SK-N-SH (cell line): ENCODE data around the gene ORC6. TPM values are rescaled to one million over a fixed set of nuclear protein-coding genes. Genes with fewer than 3 reads are reported as not detected.

ENCODE experiments used
- CTCF ChIA-PET: fragments of 300-600, 350-600 bp; formaldehyde crosslinking; extraction: SDS; loops from one replicate; lab custom pipeline; 2021; lab: Yijun Ruan, JAX
- POLR2A ChIA-PET: fragments of 350-600 bp; sonication (Branson Sonifier 250); formaldehyde crosslinking; extraction: SDS; loops from one replicate; lab custom pipeline; 2020; ENCODE audit warnings: antibody characterized with exemption, inconsistent platforms; lab: Yijun Ruan, JAX
- DNase-seq: peaks from one replicate; pipeline ENCODE4 v3.0.0; 2012
- H2AFZ ChIP-seq: fragments of 200-600 bp; sonication (generic); 2 replicates; pipeline ENCODE4 v1.8.1; 2016; ENCODE audit warnings: antibody characterized with exemption, mild to moderate bottlenecking, low read depth
- H3F3A ChIP-seq: fragments of 200-600 bp; sonication (generic); replicated peaks from 2 replicates; pipeline ENCODE3; 2016; ENCODE audit warnings: antibody characterized with exemption, mild to moderate bottlenecking; ENCODE audit not compliant: insufficient read depth
- H3K27ac ChIP-seq, 2 experiments: fragments of 200-500 bp in 1 of 2; fragments of 200-600 bp in 1 of 2; sonication (Bioruptor generic) in 1 of 2; sonication (generic), shearing (Covaris generic) in 1 of 2; 2 replicates each; pipeline versions ENCODE4 v1.5.1 to v1.6.1; 2014 to 2016; ENCODE audit warnings: low read depth in 2 of 2, inconsistent platforms in 1 of 2, low read length in 1 of 2, mild to moderate bottlenecking in 1 of 2, mixed read lengths in 1 of 2
- H3K27me3 ChIP-seq: fragments of 200-600 bp; sonication (generic), shearing (Covaris generic); 2 replicates; pipeline ENCODE4 v1.6.1; 2016; ENCODE audit warnings: mixed run types; ENCODE audit not compliant: insufficient read depth
- H3K36me3 ChIP-seq, 2 experiments: fragments of 200-500 bp in 1 of 2; fragments of 200-600 bp in 1 of 2; sonication (Bioruptor generic) in 1 of 2; sonication (generic) in 1 of 2; replicated peaks in 1 of 2; 2 replicates each; pipeline versions ENCODE3 to v1.5.1; 2014 to 2016; ENCODE audit warnings: low read length in 1 of 2, mild to moderate bottlenecking in 1 of 2; ENCODE audit not compliant: insufficient read depth in 2 of 2, control insufficient read depth in 1 of 2
- H3K4me1 ChIP-seq, 2 experiments: fragments of 200-500 bp in 1 of 2; fragments of 200-600 bp in 1 of 2; sonication (Bioruptor generic) in 1 of 2; sonication (generic), shearing (Covaris generic) in 1 of 2; 2 replicates each; pipeline versions ENCODE4 v1.5.1 to v1.6.1; 2014 to 2016; ENCODE audit warnings: low read depth in 1 of 2, low read length in 1 of 2, mixed run types in 1 of 2; ENCODE audit not compliant: insufficient read depth in 2 of 2, control insufficient read depth in 1 of 2
- H3K4me2 ChIP-seq: fragments of 200-600 bp; sonication (generic), shearing (Covaris generic); 2 replicates; pipeline ENCODE4 v1.6.1; 2017; ENCODE audit warnings: mixed run types
- H3K4me3 ChIP-seq, 2 experiments: fragments of 200-500 bp in 1 of 2; fragments of 200-600 bp in 1 of 2; sonication (Bioruptor generic) in 1 of 2; sonication (generic), shearing (Covaris generic) in 1 of 2; 2 replicates each; pipeline versions ENCODE4 v1.5.1 to v1.8.1; 2014 to 2016; ENCODE audit warnings: low read depth in 2 of 2, inconsistent platforms in 1 of 2, low read length in 1 of 2, mild to moderate bottlenecking in 1 of 2, mixed read lengths in 1 of 2, moderate library complexity in 1 of 2
- H3K79me2 ChIP-seq: fragments of 200-600 bp; sonication (generic); 2 replicates; pipeline ENCODE4 v1.8.1; 2017; ENCODE audit warnings: mild to moderate bottlenecking; ENCODE audit not compliant: insufficient read depth
- H3K9ac ChIP-seq: fragments of 200-600 bp; sonication (generic); 2 replicates; pipeline ENCODE4 v1.6.1; 2017; ENCODE audit warnings: mixed run types
- H3K9me2 ChIP-seq: fragments of 200-600 bp; sonication (generic); 2 replicates; pipeline ENCODE4 v1.6.1; 2017; ENCODE audit warnings: mixed run types
- H3K9me3 ChIP-seq: fragments of 200-600 bp; sonication (generic); 2 replicates; pipeline ENCODE4 v1.6.1; 2017; ENCODE audit warnings: mixed run types, mild to moderate bottlenecking, moderate library complexity
- H4K20me1 ChIP-seq: fragments of 200-600 bp; sonication (generic); 2 replicates; pipeline ENCODE4 v1.6.1; 2017; ENCODE audit warnings: mild to moderate bottlenecking, mixed run types; ENCODE audit not compliant: insufficient read depth
- ELF1 ChIP-seq: IDR thresholded peaks from 2 replicates; pipeline ENCODE4 v1.4.0; 2012
- FOXJ3 ChIP-seq: sonication (generic); formaldehyde crosslinking; IDR thresholded peaks from 2 replicates; pipeline ENCODE4 v1.5.1; 2020; ENCODE audit warnings: mild to moderate bottlenecking, missing genetic modification reagents
- FOXM1 ChIP-seq: IDR thresholded peaks from 2 replicates; pipeline ENCODE4 v1.4.0; 2012; ENCODE audit warnings: low read depth, mild to moderate bottlenecking
- GABPA ChIP-seq: IDR thresholded peaks from 2 replicates; pipeline ENCODE4 v1.4.0; 2012; ENCODE audit warnings: low read depth, mild to moderate bottlenecking
- GATA2 ChIP-seq: sonication (generic); formaldehyde crosslinking; IDR thresholded peaks from 2 replicates; pipeline ENCODE4 v1.5.0; 2020; ENCODE audit warnings: mild to moderate bottlenecking, missing genetic modification reagents
- IRF3 ChIP-seq: fragments of 150-350 bp; IDR thresholded peaks from 2 replicates; pipeline ENCODE4 v1.6.1; 2016; ENCODE audit warnings: mild to moderate bottlenecking, low read depth, low read length
- JUND ChIP-seq: IDR thresholded peaks from 2 replicates; pipeline ENCODE4 v1.4.0; 2012
- MAX ChIP-seq: IDR thresholded peaks from 2 replicates; pipeline ENCODE4 v1.4.0; 2012; ENCODE audit warnings: low read depth
- NFIC ChIP-seq: IDR thresholded peaks from 2 replicates; pipeline ENCODE4 v1.4.0; 2012; ENCODE audit warnings: borderline replicate concordance
- PBX3 ChIP-seq: IDR thresholded peaks from 2 replicates; pipeline ENCODE4; 2012
- RFX5 ChIP-seq: IDR thresholded peaks from 2 replicates; pipeline ENCODE4 v1.6.1; 2012; ENCODE audit warnings: mild to moderate bottlenecking, improper control_type of control experiment, low read length
- RXRA ChIP-seq: IDR thresholded peaks from 2 replicates; pipeline ENCODE4 v1.4.0; 2012; ENCODE audit warnings: low read depth, mild to moderate bottlenecking, borderline replicate concordance
- SIN3A ChIP-seq: IDR thresholded peaks from 2 replicates; pipeline ENCODE4 v1.6.1; 2012; ENCODE audit warnings: low read depth, mild to moderate bottlenecking, low read length, moderate library complexity, borderline replicate concordance
- USF1 ChIP-seq: IDR thresholded peaks from 2 replicates; pipeline ENCODE4 v1.4.0; 2012; ENCODE audit warnings: low read depth, borderline replicate concordance
- YY1 ChIP-seq: IDR thresholded peaks from 2 replicates; pipeline ENCODE4 v1.4.0; 2012; ENCODE audit warnings: low read depth, mild to moderate bottlenecking
- WGBS: methylation state at CpG from one replicate; pipeline ENCODE4 v1.1.6; 2017; ENCODE audit warnings: low lambda C conversion rate; 5-methylcytosine and 5-hydroxymethylcytosine counted together
- polyA plus RNA-seq, 3 experiments: library from polyadenylated mRNA; depleted of rRNA; stranded (reverse); fragments of >200 nt; gene quantifications; 2 replicates each; pipeline ENCODE4 v1.2.3, GENCODE V29; 2012
- TF ChIP-seq, protein P1 (sequence below): IDR thresholded peaks from 2 replicates; pipeline ENCODE4 v1.4.0; 2012; ENCODE audit warnings: low read depth, borderline replicate concordance
- TF ChIP-seq, protein P2 (sequence below): IDR thresholded peaks from 2 replicates; pipeline ENCODE4 v1.6.1; 2012; ENCODE audit warnings: mild to moderate bottlenecking, low read depth, low read length, moderate library complexity

Gene ORC6
- polyA plus RNA-seq, 1 of the 3 experiments (the other 2 are of a cell fraction), result 17.4 TPM

GRCh38 chr16:46730801-46731690 lies 41.6 kb downstream of the ORC6 start (continued):
- no peak for TF ChIP-seq USF1
- TF ChIP-seq IRF3, result no peak
- TF ChIP-seq FOXJ3, result no peak

- Histone ChIP-seq H3K79me2 (no peaks in the 10 kb centered on the region), H3K9me3 (no peaks in the 10 kb centered on the region), H3K9me2 (no peaks in the 10 kb centered on the region), H3F3A (no peaks in the 10 kb centered on the region), H3K4me1 (peaks cover 0 to 2% of the 10 kb centered on the region in 2 experiments; a peak in 1 of 4 replicates), H3K9ac (no peak overlapping the region), H4K20me1 (no peaks in the 10 kb centered on the region), H3K27ac (no peak overlapping the region), H3K4me2 (no peak overlapping the region), H3K36me3 (no peaks in the 10 kb centered on the region), H2AFZ (no peak overlapping the region), H3K27me3 (no peaks in the 10 kb centered on the region), H3K4me3 (no peak overlapping the region)
- no peak for DNase-seq
- ChIA-PET POLR2A (no interaction called here), CTCF (interaction anchor here (0.9 to 1.4 kb wide), 4 partner anchors 9 to 58 kb away, joined by 3 read pairs; no protein-coding TSS in a partner anchor)
- 52% methylated on average over 20 of the region's 23 CpGs for WGBS
- TF ChIP-seq, protein P1, sequence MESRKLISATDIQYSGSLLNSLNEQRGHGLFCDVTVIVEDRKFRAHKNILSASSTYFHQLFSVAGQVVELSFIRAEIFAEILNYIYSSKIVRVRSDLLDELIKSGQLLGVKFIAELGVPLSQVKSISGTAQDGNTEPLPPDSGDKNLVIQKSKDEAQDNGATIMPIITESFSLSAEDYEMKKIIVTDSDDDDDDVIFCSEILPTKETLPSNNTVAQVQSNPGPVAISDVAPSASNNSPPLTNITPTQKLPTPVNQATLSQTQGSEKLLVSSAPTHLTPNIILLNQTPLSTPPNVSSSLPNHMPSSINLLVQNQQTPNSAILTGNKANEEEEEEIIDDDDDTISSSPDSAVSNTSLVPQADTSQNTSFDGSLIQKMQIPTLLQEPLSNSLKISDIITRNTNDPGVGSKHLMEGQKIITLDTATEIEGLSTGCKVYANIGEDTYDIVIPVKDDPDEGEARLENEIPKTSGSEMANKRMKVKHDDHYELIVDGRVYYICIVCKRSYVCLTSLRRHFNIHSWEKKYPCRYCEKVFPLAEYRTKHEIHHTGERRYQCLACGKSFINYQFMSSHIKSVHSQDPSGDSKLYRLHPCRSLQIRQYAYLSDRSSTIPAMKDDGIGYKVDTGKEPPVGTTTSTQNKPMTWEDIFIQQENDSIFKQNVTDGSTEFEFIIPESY, result no peak
- TF ChIP-seq GABPA (no peak), IRF3 (no peak), MAX (no peak), YY1 (no peak), ELF1 (no peak), FOXM1 (no peak), RXRA (no peak), GATA2 (CRISPR knock-in tag) (no peak), PBX3 (no peak), JUND (no peak), NFIC (no peak), SIN3A (no peak), RFX5 (no peak)
- TF ChIP-seq, protein P2, sequence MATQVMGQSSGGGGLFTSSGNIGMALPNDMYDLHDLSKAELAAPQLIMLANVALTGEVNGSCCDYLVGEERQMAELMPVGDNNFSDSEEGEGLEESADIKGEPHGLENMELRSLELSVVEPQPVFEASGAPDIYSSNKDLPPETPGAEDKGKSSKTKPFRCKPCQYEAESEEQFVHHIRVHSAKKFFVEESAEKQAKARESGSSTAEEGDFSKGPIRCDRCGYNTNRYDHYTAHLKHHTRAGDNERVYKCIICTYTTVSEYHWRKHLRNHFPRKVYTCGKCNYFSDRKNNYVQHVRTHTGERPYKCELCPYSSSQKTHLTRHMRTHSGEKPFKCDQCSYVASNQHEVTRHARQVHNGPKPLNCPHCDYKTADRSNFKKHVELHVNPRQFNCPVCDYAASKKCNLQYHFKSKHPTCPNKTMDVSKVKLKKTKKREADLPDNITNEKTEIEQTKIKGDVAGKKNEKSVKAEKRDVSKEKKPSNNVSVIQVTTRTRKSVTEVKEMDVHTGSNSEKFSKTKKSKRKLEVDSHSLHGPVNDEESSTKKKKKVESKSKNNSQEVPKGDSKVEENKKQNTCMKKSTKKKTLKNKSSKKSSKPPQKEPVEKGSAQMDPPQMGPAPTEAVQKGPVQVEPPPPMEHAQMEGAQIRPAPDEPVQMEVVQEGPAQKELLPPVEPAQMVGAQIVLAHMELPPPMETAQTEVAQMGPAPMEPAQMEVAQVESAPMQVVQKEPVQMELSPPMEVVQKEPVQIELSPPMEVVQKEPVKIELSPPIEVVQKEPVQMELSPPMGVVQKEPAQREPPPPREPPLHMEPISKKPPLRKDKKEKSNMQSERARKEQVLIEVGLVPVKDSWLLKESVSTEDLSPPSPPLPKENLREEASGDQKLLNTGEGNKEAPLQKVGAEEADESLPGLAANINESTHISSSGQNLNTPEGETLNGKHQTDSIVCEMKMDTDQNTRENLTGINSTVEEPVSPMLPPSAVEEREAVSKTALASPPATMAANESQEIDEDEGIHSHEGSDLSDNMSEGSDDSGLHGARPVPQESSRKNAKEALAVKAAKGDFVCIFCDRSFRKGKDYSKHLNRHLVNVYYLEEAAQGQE, result no peak
These were observed 42.5 kb downstream of the ORC6 start for GRCh38 chr16:46731691-46732555.
